Body of pancreas (tissue), 4 donors: Measurements from ENCODE around the gene TADA2A.

ENCODE experiments used
- POLR2A ChIP-seq, 3 donors: fragments of 450-650 bp; IDR thresholded peaks; one replicate each; pipeline ENCODE4 v1.6.1; 2016; ENCODE audit warnings: antibody characterized with exemption in 3 of 3, mild to moderate bottlenecking in 2 of 3
- TF ChIP-seq, protein P1 (sequence below), 7 experiments: fragments of 450-650 bp in 4 of 7; fragments of 200-600 bp in 3 of 7; sonication (generic) in 3 of 7; IDR thresholded peaks; one replicate each; pipeline ENCODE4 v1.5.1; 2016 to 2019; ENCODE audit warnings: antibody characterized with exemption in 7 of 7

DNA sequence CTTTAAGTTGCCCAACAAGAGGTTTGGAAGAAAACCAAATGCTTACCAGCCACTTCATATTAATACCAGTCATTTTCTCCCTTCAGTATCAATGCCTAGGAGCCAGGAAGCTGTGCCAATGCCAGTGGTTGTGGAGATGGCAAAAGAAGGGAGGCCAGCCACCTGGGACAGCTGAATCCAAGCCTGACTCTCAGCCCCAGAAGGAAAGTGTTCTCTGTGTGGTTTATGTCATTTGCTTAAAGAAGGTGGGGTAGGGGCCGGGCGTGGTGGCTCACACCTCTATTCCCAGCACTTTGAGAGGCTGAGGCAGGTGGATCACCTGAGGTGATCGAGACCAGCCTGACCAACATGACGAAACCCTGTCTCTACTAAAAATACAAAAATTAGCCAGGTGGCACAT lies 17.5 kb upstream of the TADA2A start:
- TF ChIP-seq, protein P1, sequence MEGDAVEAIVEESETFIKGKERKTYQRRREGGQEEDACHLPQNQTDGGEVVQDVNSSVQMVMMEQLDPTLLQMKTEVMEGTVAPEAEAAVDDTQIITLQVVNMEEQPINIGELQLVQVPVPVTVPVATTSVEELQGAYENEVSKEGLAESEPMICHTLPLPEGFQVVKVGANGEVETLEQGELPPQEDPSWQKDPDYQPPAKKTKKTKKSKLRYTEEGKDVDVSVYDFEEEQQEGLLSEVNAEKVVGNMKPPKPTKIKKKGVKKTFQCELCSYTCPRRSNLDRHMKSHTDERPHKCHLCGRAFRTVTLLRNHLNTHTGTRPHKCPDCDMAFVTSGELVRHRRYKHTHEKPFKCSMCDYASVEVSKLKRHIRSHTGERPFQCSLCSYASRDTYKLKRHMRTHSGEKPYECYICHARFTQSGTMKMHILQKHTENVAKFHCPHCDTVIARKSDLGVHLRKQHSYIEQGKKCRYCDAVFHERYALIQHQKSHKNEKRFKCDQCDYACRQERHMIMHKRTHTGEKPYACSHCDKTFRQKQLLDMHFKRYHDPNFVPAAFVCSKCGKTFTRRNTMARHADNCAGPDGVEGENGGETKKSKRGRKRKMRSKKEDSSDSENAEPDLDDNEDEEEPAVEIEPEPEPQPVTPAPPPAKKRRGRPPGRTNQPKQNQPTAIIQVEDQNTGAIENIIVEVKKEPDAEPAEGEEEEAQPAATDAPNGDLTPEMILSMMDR (IDR thresholded peaks at IDR 0.05) = no peak
- no peak for TF ChIP-seq POLR2A (IDR thresholded peaks at IDR 0.05)
